Gastrocnemius medialis (tissue), 4 donors: ENCODE measurements around the gene SPATA46.

Experiments
- CTCF ChIP-seq, 5 experiments: fragments of 450-650 bp in 3 of 5; fragments of 200-600 bp in 2 of 5; sonication (generic) in 2 of 5; IDR thresholded peaks in 4 of 5; conservative IDR thresholded peaks in 1 of 5; 1 replicate in 4 of 5; 2 replicates in 1 of 5; pipeline ENCODE4 v1.5.1; 2016 to 2019; ENCODE audit warnings: antibody characterized with exemption in 5 of 5, mild to moderate bottlenecking in 3 of 5, moderate library complexity in 3 of 5
- POLR2A ChIP-seq, 2 donors: fragments of 450-650 bp; IDR thresholded peaks; one replicate each; pipeline ENCODE4 v1.6.1; 2017; ENCODE audit warnings: antibody characterized with exemption in 2 of 2, mild to moderate bottlenecking in 2 of 2, moderate library complexity in 2 of 2

DNA sequence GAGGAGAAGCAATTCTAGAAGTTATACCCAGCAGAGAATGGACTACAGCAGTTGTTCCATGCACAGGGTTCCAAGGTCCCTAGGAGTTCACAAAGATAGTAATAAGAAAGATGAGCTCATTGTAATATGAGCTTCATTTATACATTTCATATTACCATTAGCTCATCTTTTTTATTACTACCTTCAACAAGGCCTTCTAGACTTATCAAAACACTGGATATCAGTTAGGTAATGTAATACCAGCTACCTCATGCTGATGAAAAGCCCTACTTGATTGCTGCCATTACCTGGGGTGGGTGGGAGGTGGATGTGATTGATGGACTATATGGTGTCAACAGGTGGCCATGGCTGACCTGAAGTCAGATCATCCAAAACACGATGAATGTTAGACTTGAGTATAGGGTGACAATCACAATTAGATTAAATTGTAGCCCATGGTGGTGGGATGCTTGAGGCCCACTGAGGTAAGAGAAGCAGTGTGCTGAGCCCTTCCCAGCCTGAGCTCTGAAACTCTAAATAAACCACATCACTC lies 34.1 kb downstream of the SPATA46 start:
- no peak for TF ChIP-seq CTCF (IDR thresholded peaks at IDR 0.05 in 4 of 5, conservative IDR thresholded peaks at IDR 0.05 in 1 of 5)
- TF ChIP-seq POLR2A (IDR thresholded peaks at IDR 0.05), result no peak
